Panc1 (cell line): ENCODE data around the gene PCGF1.

Source experiments
- POLR2AphosphoS5 ChIP-seq: IDR thresholded peaks from 2 replicates; pipeline ENCODE4 v1.6.1; 2012; ENCODE audit warnings: mild to moderate bottlenecking, low read depth, low read length, moderate library complexity
- TF ChIP-seq, protein P1 (sequence below): fragments of 450-650 bp; IDR thresholded peaks from 2 replicates; pipeline ENCODE4 v1.5.1; 2017; ENCODE audit warnings: mild to moderate bottlenecking
- TF ChIP-seq, protein P2 (sequence below), 2 experiments: IDR thresholded peaks; 2 replicates each; pipeline ENCODE4 v1.6.1; 2011 to 2012; ENCODE audit warnings: low read depth in 2 of 2, control low read depth in 1 of 2, low read length in 1 of 2, mild to moderate bottlenecking in 1 of 2, moderate library complexity in 1 of 2; ENCODE audit not compliant: insufficient read depth in 1 of 2

DNA sequence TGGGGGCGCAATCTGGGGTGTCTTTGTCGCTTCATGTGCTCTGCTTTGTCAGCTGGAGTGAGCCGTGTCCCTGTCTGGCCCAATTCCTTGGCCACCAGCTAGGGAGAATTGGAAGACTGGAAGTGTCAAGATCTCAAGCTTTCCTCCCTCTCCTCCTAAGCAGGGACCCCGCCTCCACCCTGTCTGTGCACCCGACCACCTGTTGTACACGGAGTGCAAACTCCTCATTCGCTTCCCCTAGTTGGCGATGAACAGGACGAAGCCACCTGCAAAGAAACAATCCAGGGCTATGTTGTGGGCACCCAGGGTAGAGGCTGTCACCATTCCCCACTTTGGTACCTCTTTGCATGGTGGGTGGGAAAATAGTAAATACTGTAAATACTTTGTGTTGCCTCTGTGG is 20.2 kb upstream of the PCGF1 start:
- TF ChIP-seq, protein P1, sequence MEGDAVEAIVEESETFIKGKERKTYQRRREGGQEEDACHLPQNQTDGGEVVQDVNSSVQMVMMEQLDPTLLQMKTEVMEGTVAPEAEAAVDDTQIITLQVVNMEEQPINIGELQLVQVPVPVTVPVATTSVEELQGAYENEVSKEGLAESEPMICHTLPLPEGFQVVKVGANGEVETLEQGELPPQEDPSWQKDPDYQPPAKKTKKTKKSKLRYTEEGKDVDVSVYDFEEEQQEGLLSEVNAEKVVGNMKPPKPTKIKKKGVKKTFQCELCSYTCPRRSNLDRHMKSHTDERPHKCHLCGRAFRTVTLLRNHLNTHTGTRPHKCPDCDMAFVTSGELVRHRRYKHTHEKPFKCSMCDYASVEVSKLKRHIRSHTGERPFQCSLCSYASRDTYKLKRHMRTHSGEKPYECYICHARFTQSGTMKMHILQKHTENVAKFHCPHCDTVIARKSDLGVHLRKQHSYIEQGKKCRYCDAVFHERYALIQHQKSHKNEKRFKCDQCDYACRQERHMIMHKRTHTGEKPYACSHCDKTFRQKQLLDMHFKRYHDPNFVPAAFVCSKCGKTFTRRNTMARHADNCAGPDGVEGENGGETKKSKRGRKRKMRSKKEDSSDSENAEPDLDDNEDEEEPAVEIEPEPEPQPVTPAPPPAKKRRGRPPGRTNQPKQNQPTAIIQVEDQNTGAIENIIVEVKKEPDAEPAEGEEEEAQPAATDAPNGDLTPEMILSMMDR: no peak
- TF ChIP-seq, protein P2, sequence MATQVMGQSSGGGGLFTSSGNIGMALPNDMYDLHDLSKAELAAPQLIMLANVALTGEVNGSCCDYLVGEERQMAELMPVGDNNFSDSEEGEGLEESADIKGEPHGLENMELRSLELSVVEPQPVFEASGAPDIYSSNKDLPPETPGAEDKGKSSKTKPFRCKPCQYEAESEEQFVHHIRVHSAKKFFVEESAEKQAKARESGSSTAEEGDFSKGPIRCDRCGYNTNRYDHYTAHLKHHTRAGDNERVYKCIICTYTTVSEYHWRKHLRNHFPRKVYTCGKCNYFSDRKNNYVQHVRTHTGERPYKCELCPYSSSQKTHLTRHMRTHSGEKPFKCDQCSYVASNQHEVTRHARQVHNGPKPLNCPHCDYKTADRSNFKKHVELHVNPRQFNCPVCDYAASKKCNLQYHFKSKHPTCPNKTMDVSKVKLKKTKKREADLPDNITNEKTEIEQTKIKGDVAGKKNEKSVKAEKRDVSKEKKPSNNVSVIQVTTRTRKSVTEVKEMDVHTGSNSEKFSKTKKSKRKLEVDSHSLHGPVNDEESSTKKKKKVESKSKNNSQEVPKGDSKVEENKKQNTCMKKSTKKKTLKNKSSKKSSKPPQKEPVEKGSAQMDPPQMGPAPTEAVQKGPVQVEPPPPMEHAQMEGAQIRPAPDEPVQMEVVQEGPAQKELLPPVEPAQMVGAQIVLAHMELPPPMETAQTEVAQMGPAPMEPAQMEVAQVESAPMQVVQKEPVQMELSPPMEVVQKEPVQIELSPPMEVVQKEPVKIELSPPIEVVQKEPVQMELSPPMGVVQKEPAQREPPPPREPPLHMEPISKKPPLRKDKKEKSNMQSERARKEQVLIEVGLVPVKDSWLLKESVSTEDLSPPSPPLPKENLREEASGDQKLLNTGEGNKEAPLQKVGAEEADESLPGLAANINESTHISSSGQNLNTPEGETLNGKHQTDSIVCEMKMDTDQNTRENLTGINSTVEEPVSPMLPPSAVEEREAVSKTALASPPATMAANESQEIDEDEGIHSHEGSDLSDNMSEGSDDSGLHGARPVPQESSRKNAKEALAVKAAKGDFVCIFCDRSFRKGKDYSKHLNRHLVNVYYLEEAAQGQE (IDR thresholded peaks at IDR 0.05; ENCODE audit: insufficient read depth in 1 of 2, low read depth in 2 of 2, low read length in 1 of 2): no peak
- TF ChIP-seq POLR2AphosphoS5: no peak
